GM12878 (cell line): ENCODE measurements around the gene CCDC70.

Experiments
- EP300 ChIP-seq, 2 experiments: fragments of 150-350 bp in 1 of 2; IDR thresholded peaks; 2 replicates each; pipeline ENCODE4 v1.6.1; 2011 to 2012; ENCODE audit warnings: low read depth in 2 of 2, low read length in 2 of 2, borderline replicate concordance in 1 of 2, improper control_type of control experiment in 1 of 2, inconsistent platforms in 1 of 2; ENCODE audit not compliant: control insufficient read depth in 1 of 2
- KDM1A ChIP-seq: fragments of 200-600 bp; sonication (generic); IDR thresholded peaks from 2 replicates; pipeline ENCODE4 v1.6.1; 2016; ENCODE audit warnings: borderline replicate concordance
- MYC ChIP-seq: IDR thresholded peaks from 2 replicates; pipeline ENCODE4 v1.6.1; 2011; ENCODE audit warnings: mild to moderate bottlenecking, low read length, moderate library complexity, inconsistent platforms; ENCODE audit not compliant: insufficient read depth, insufficient replicate concordance, insufficient read length, severe bottlenecking
- POLR2A ChIP-seq: IDR thresholded peaks from 2 replicates; pipeline ENCODE4 v1.6.1; 2011; ENCODE audit warnings: low read depth, mild to moderate bottlenecking, low read length
- RAD51 ChIP-seq: fragments of 450-650 bp; IDR thresholded peaks from 2 replicates; pipeline ENCODE4 v1.6.1; 2016; ENCODE audit warnings: moderate library complexity, mild to moderate bottlenecking, inconsistent platforms
- RB1 ChIP-seq: fragments of 450-650 bp; formaldehyde crosslinking; IDR thresholded peaks from 2 replicates; pipeline ENCODE4 v1.6.1; 2017; ENCODE audit warnings: mild to moderate bottlenecking, borderline replicate concordance
- RFX5 ChIP-seq: IDR thresholded peaks from 2 replicates; pipeline ENCODE4 v1.6.1; 2011; ENCODE audit warnings: low read depth, low read length, improper control_type of control experiment
- SIN3A ChIP-seq: IDR thresholded peaks from 2 replicates; pipeline ENCODE4 v1.6.1; 2012; ENCODE audit warnings: low read depth, low read length, improper control_type of control experiment
- STAT3 ChIP-seq: IDR thresholded peaks from 2 replicates; pipeline ENCODE4 v1.6.1; 2011; ENCODE audit warnings: low read depth, low read length, improper control_type of control experiment
- YY1 ChIP-seq: IDR thresholded peaks from 2 replicates; pipeline ENCODE4 v1.6.1; 2011; ENCODE audit warnings: low read depth, mild to moderate bottlenecking, low read length
- TF ChIP-seq, protein P1 (sequence below), 3 experiments: IDR thresholded peaks in 2 of 3; conservative IDR thresholded peaks in 1 of 3; 2 replicates each; pipeline ENCODE4 v1.5.1; 2011; ENCODE audit warnings: low read depth in 3 of 3, low read length in 3 of 3, mild to moderate bottlenecking in 3 of 3, control low read depth in 2 of 3, moderate library complexity in 2 of 3, inconsistent platforms in 1 of 3, mixed read lengths in 1 of 3; ENCODE audit not compliant: control insufficient read depth in 2 of 3, insufficient read depth in 1 of 3; ENCODE audit errors: extremely low read depth in 1 of 3
- TF ChIP-seq, protein P2 (sequence below): IDR thresholded peaks from 2 replicates; pipeline ENCODE4 v1.6.1; 2012; ENCODE audit warnings: low read length, inconsistent platforms
- TF ChIP-seq, protein P3 (sequence below): IDR thresholded peaks from 2 replicates; pipeline ENCODE4 v1.6.1; 2011; ENCODE audit warnings: borderline replicate concordance, low read depth, mild to moderate bottlenecking, moderate library complexity, low read length; ENCODE audit not compliant: insufficient read depth, poor library complexity, severe bottlenecking

DNA sequence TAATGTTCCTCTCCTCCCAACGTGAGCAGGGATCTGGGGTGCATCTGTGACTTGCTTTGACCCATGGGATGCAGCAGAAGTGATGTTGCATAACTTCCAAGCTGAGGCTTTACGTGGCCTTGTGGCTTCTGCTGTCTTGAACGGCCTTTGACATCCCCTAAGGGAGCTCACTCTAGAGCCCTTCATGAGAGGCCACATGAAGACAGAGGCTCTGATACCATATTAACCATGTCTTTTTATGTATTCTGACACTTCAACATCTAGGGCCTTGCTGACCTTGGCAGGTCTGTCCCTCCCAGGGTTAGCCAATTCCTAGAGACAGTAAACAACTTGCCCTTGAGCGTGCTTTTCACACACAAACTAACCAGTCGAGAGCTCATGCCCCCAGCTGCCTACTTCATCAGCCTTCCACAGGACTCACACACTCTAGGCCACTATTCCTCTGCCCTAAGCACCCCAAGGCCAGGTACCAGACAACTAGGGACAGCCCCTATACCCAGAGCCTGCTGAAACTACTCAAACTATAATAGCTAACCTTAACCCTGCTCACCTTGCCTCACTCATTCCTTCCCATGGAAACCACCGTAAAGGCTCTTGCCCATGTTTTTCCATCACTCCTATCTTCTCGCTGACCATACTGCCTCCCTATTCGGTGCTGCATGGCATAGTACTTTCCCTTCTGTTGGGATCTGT, 45.4 kb downstream of the CCDC70 start:
- TF ChIP-seq EP300 (IDR thresholded peaks at IDR 0.05; ENCODE audit: borderline replicate concordance in 1 of 2, control insufficient read depth in 1 of 2, low read depth in 2 of 2, low read length in 2 of 2) (no peak), SIN3A (no peak), MYC (no peak), STAT3 (no peak), RAD51 (no peak), RFX5 (no peak), RB1 (no peak), KDM1A (no peak), POLR2A (no peak), YY1 (no peak)
- TF ChIP-seq, protein P1, sequence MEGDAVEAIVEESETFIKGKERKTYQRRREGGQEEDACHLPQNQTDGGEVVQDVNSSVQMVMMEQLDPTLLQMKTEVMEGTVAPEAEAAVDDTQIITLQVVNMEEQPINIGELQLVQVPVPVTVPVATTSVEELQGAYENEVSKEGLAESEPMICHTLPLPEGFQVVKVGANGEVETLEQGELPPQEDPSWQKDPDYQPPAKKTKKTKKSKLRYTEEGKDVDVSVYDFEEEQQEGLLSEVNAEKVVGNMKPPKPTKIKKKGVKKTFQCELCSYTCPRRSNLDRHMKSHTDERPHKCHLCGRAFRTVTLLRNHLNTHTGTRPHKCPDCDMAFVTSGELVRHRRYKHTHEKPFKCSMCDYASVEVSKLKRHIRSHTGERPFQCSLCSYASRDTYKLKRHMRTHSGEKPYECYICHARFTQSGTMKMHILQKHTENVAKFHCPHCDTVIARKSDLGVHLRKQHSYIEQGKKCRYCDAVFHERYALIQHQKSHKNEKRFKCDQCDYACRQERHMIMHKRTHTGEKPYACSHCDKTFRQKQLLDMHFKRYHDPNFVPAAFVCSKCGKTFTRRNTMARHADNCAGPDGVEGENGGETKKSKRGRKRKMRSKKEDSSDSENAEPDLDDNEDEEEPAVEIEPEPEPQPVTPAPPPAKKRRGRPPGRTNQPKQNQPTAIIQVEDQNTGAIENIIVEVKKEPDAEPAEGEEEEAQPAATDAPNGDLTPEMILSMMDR (IDR thresholded peaks at IDR 0.05 in 2 of 3, conservative IDR thresholded peaks at IDR 0.05 in 1 of 3; ENCODE audit: control insufficient read depth in 2 of 3, extremely low read depth in 1 of 3, insufficient read depth in 1 of 3, low read depth in 3 of 3, low read length in 3 of 3): no peak
- TF ChIP-seq, protein P2, sequence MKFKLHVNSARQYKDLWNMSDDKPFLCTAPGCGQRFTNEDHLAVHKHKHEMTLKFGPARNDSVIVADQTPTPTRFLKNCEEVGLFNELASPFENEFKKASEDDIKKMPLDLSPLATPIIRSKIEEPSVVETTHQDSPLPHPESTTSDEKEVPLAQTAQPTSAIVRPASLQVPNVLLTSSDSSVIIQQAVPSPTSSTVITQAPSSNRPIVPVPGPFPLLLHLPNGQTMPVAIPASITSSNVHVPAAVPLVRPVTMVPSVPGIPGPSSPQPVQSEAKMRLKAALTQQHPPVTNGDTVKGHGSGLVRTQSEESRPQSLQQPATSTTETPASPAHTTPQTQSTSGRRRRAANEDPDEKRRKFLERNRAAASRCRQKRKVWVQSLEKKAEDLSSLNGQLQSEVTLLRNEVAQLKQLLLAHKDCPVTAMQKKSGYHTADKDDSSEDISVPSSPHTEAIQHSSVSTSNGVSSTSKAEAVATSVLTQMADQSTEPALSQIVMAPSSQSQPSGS: no peak
- TF ChIP-seq, protein P3, sequence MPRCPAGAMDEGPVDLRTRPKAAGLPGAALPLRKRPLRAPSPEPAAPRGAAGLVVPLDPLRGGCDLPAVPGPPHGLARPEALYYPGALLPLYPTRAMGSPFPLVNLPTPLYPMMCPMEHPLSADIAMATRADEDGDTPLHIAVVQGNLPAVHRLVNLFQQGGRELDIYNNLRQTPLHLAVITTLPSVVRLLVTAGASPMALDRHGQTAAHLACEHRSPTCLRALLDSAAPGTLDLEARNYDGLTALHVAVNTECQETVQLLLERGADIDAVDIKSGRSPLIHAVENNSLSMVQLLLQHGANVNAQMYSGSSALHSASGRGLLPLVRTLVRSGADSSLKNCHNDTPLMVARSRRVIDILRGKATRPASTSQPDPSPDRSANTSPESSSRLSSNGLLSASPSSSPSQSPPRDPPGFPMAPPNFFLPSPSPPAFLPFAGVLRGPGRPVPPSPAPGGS: no peak
